ENCODE results near the gene MAMLD1.

MAMLD1 gene

DNA sequence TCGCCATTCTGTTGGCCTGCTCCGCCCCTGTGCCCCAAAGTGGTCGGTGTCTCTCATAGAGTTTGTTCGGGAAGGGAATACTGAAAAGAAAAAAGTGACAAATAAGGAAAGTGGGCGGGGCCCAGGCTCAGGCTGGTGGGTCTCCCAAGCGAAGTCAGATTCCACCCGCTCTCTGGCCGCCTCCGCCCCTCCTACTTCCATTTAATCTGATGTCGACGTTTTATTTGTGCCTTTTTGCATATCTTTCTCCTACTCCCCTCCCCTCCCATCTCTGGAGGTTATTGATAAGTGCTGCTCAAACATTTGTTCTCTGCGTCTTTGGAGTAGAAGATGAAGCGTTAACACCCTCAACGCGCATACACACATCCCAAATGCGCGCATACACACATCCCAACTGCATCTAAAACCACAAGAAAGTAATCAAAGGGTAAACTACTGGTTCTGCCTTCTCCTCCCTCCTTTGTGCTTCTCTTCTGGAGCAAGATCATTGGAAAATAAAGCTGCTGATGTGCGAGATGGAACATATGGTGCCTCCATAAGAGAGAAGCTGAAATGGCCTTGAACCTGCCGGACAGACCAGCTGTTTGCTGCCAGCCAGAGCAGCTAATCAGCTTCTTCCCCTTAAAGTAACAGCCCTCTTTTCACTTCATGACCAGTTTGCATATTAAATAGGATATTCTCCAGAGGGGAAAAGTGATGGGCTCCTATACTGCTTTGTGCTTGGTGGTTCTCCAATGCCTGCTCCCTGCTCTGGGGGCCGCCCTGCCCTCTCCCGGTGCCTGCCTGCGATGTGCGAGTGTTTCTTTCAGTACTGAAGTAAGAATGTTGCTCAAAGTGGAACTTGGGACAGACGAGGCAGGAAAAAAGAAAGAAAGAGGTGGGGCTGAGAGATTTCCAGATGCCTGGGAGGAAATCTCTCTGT is 3.1 kb downstream of the MAMLD1 start:
- peak; percentile 38 for DNase-seq (ENCODE audit: low read depth)
- TF ChIP-seq, protein P1, sequence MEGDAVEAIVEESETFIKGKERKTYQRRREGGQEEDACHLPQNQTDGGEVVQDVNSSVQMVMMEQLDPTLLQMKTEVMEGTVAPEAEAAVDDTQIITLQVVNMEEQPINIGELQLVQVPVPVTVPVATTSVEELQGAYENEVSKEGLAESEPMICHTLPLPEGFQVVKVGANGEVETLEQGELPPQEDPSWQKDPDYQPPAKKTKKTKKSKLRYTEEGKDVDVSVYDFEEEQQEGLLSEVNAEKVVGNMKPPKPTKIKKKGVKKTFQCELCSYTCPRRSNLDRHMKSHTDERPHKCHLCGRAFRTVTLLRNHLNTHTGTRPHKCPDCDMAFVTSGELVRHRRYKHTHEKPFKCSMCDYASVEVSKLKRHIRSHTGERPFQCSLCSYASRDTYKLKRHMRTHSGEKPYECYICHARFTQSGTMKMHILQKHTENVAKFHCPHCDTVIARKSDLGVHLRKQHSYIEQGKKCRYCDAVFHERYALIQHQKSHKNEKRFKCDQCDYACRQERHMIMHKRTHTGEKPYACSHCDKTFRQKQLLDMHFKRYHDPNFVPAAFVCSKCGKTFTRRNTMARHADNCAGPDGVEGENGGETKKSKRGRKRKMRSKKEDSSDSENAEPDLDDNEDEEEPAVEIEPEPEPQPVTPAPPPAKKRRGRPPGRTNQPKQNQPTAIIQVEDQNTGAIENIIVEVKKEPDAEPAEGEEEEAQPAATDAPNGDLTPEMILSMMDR (conservative IDR thresholded peaks at IDR 0.05; ENCODE audit: control insufficient read depth, insufficient read depth, low read depth, low read length), result peak; percentile 19
- H3K4me3 ChIP-seq (ENCODE audit: control insufficient read depth, low read depth, low read length), result peak overlapping the region; percentile 54

DNA sequence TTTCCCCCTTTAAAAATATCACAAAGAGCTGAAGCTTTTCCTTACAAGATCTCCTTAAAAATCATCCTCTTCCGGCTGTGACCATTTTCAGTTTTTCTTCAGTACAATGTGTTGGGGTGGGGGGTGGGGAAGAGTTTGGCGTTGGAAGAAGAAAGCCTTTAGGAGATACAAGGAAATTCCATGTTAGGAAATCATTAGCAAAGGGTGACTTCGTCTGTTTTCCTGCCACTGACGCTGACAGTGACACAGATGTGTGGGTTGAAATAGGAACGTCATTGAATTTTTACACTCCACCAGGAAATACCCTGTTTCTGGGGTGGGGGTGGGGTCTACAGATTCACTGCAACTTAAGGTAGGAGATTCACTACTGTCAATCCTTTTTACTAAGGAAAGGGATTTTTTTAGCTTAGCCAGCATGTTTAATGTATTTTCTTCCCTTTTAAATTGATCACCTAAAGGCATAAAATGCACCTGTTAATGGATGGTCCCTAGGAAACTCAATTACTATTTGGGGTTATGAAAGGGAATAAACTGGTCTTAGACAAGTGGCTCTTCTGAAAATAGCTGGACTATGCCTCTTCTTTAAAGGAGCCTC is 3.9 kb downstream of the MAMLD1 start:
- H3K4me3 ChIP-seq (ENCODE audit: control insufficient read depth, low read depth, low read length), result peak overlapping the region; percentile 54
- TF ChIP-seq, protein P1 (conservative IDR thresholded peaks at IDR 0.05; ENCODE audit: control insufficient read depth, insufficient read depth, low read depth, low read length), result no peak
- peak; percentile 68 for DNase-seq (ENCODE audit: low read depth)

DNA sequence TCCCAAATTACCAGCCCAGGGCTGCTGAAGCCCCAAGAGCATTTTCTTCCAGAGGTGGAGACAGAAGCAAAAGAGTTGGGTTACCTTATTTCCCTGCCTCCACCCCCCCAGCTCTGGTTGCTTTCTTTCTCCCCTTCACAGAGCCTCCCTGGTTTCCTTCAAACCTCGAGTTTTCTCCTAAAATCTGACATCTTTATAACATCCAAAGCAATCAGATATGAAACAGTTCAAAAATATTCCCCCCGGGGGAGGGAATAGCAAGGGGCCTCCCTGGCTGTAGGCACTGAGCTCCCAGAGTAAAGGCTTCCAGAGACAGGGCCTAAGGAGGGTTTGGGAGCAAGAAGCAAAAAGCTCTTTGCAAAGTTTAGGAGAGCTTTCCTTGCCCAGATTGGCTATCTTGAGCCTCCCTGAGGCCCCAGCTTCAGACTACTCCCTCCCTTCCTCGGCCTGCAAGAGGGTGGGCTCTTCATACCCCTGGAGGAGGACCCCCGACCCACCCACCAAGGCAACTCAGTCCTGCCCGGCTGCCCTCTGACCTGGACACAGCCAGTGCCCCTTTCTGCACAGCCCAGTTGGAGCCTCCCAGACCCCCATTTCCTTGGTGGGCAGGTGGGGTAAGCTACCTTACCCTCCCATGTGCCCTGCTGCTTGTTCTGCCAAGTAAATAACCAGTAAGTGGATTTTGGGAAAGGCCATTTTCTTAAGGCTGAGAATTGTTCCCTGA is 7.6 kb downstream of the MAMLD1 start:
- TF ChIP-seq, protein P1 (conservative IDR thresholded peaks at IDR 0.05; ENCODE audit: control insufficient read depth, insufficient read depth, low read depth, low read length), result no peak
- no peak for DNase-seq (ENCODE audit: low read depth)
- no peak overlapping the region for H3K4me3 ChIP-seq (ENCODE audit: control insufficient read depth, low read depth, low read length)

DNA sequence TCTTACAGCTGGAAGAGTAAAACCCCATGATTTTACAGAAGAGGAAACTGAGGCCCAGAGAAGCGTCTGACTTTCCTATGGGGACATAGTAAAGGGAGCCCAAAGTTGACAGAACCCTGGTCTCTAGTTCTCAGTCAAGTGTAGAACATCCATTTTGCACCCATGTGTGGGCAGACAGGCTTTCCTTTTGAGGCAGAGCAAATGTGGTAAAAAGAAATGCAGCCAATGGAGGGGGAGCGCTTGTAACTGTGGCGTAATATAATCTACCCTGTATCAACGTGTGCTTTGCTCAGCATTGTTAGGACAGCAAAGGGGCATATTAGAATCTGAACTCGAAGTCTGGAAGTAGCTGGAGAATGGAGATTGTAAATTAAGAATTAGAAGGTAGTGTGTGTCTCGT is 8.8 kb downstream of the MAMLD1 start:
- no peak for DNase-seq (ENCODE audit: low read depth)
- TF ChIP-seq, protein P1 (conservative IDR thresholded peaks at IDR 0.05; ENCODE audit: control insufficient read depth, insufficient read depth, low read depth, low read length), result no peak
- H3K4me3 ChIP-seq (ENCODE audit: control insufficient read depth, low read depth, low read length), result no peak overlapping the region

DNA sequence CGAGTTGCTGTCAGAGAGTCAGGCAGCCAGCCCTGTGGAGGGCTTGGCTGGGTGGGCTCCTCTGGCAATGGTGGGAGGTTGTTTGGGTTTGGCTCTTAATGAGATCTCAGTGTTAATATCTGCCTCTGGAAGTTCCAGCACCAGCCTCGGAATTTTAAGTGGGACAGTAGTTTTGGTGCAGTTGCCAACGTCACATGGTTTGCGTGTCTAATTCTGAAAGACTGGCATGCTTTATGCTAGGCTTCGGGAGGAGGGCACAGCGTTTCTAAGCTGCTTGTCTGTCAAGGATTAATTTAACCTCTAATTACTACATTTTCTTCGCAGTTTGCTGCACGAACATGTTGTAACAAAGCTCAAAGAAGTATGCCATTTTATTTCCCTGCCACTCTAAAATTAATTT is 9.2 kb downstream of the MAMLD1 start:
- H3K4me3 ChIP-seq (ENCODE audit: control insufficient read depth, low read depth, low read length), result no peak overlapping the region
- no peak for DNase-seq (ENCODE audit: low read depth)
- TF ChIP-seq, protein P1 (conservative IDR thresholded peaks at IDR 0.05; ENCODE audit: control insufficient read depth, insufficient read depth, low read depth, low read length), result no peak

DNA sequence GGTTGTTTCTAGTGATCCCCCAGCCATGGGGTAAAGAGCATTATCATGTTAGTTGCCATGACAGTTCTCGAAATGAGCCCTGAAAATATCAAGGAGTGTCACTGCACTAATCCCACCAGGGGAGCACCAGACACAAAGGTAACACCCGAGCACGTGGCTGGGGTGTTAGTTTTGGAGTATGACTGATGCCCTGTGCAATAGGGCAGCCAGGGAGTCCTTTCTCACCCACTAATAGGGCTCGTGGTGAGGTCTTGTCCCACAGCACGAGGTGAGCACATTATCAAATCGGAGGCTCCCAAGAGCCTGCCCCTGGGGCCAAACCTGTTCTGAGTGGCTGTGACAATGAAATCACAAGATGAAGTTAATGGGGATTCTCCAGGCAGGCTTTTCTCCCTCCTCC is 9.6 kb downstream of the MAMLD1 start:
- no peak for DNase-seq (ENCODE audit: low read depth)
- TF ChIP-seq, protein P1 (conservative IDR thresholded peaks at IDR 0.05; ENCODE audit: control insufficient read depth, insufficient read depth, low read depth, low read length), result no peak
- no peak overlapping the region for H3K4me3 ChIP-seq (ENCODE audit: control insufficient read depth, low read depth, low read length)

Data from fibroblast of mammary gland (primary cell).